GM23248 (cell line): Measurements from ENCODE around the gene ING2. TPM values are rescaled to one million over a fixed set of nuclear protein-coding genes. Genes with fewer than 3 reads are reported as not detected.
A peak's percentile ranks its signal among the peaks of the same experiment; 100 is the strongest.

Source experiments
- DNase-seq: peaks from one replicate; pipeline ENCODE4 v3.0.0-alpha.2; 2015
- H2AFZ ChIP-seq: fragments of 200-600 bp; sonication (generic); 2 replicates; pipeline ENCODE4 v1.6.1; 2016; ENCODE audit warnings: antibody characterized with exemption
- H3F3A ChIP-seq: fragments of 200-600 bp; sonication (generic); 2 replicates; pipeline ENCODE4 v1.6.1; 2016; ENCODE audit warnings: mild to moderate bottlenecking, antibody characterized with exemption, mixed run types; ENCODE audit not compliant: insufficient read depth
- H3K27ac ChIP-seq: fragments of 200-600 bp; sonication (generic); 2 replicates; pipeline ENCODE4 v1.5.1; 2016; ENCODE audit warnings: mild to moderate bottlenecking
- H3K27me3 ChIP-seq: fragments of 200-600 bp; sonication (generic); replicated peaks from 2 replicates; pipeline ENCODE4 v1.6.1; 2016; ENCODE audit warnings: mild to moderate bottlenecking; ENCODE audit not compliant: insufficient read depth
- H3K36me3 ChIP-seq: fragments of 200-600 bp; sonication (generic); 2 replicates; pipeline ENCODE4 v1.6.1; 2016; ENCODE audit warnings: low read depth, mild to moderate bottlenecking
- H3K4me1 ChIP-seq: fragments of 200-600 bp; sonication (generic); 2 replicates; pipeline ENCODE4 v1.6.1; 2016; ENCODE audit warnings: mild to moderate bottlenecking; ENCODE audit not compliant: insufficient read depth
- H3K4me2 ChIP-seq: fragments of 200-600 bp; sonication (generic); one replicate; pipeline ENCODE4 v1.6.1; 2016; ENCODE audit warnings: mild to moderate bottlenecking; ENCODE audit not compliant: unreplicated experiment
- H3K4me3 ChIP-seq: fragments of 200-600 bp; sonication (generic); 2 replicates; pipeline ENCODE4 v1.5.1; 2016; ENCODE audit warnings: mild to moderate bottlenecking
- H3K79me2 ChIP-seq: fragments of 200-600 bp; sonication (generic); 2 replicates; pipeline ENCODE4 v1.6.1; 2016; ENCODE audit warnings: mild to moderate bottlenecking; ENCODE audit not compliant: insufficient read depth
- H3K9ac ChIP-seq: fragments of 200-600 bp; sonication (generic); 2 replicates; pipeline ENCODE4 v1.6.1; 2016; ENCODE audit warnings: mild to moderate bottlenecking
- H3K9me2 ChIP-seq: fragments of 200-600 bp; sonication (generic); 2 replicates; pipeline ENCODE4 v1.6.1; 2016; ENCODE audit warnings: mixed run types, mild to moderate bottlenecking, moderate library complexity; ENCODE audit not compliant: insufficient read depth
- H3K9me3 ChIP-seq: fragments of 200-600 bp; sonication (generic); one replicate; pipeline ENCODE4 v1.6.1; 2017; ENCODE audit warnings: low read depth
- H4K20me1 ChIP-seq: fragments of 200-600 bp; sonication (generic); 2 replicates; pipeline ENCODE4 v1.6.0; 2016; ENCODE audit not compliant: insufficient read depth
- EZH2 ChIP-seq: fragments of 200-600 bp; sonication (generic); IDR thresholded peaks from 2 replicates; pipeline ENCODE4 v1.6.1; 2018; ENCODE audit warnings: antibody characterized with exemption, mild to moderate bottlenecking; ENCODE audit not compliant: insufficient read depth, poor library complexity, severe bottlenecking
- EZH2phosphoT487 ChIP-seq: fragments of 200-600 bp; sonication (generic); IDR thresholded peaks from 2 replicates; pipeline ENCODE4 v1.6.1; 2018; ENCODE audit warnings: antibody characterized with exemption, moderate library complexity, mild to moderate bottlenecking, low read depth; ENCODE audit not compliant: insufficient read depth
- WGBS, 2 experiments: methylation state at CpG; one replicate each; pipeline ENCODE4 v1.1.6; 2015 to 2017; ENCODE audit warnings: low lambda C conversion rate in 2 of 2, low coverage in 1 of 2; ENCODE audit errors: missing lambda C conversion rate in 2 of 2; 5-methylcytosine and 5-hydroxymethylcytosine counted together
- in situ Hi-C: fragments of 300-500 bp; cut with MboI; formaldehyde crosslinking; loops from 2 replicates; pipeline ENCODE4 v1.15.0; 2020
- polyA plus RNA-seq: library from polyadenylated mRNA; unstranded; fragments of >200 nt; fragmentation: Nextera tagmentation; extraction: Ambion mirVana; gene quantifications from 2 replicates; pipeline ENCODE4 v1.2.1, GENCODE V29; 2016
- total RNA-seq: library from RNA; depleted of rRNA; stranded (reverse); fragments of >200 nt; shearing (Covaris generic); gene quantifications from 2 replicates; pipeline ENCODE4 v1.2.3, GENCODE V29; 2014

Gene ING2
- total and polyA plus RNA-seq, 2 experiments from 2014 or later, result 12.2 to 20.5 TPM

- H3K9me2 ChIP-seq, result no peaks in the 10 kb centered on the region
- H3F3A ChIP-seq, result peaks cover under 1% of the 10 kb centered on the region; the same call in 1 of the 2 replicates
- H3K4me2 ChIP-seq, result no peak overlapping the region
- H3K36me3 ChIP-seq, result peaks cover 32% of the 10 kb centered on the region; the same call in 1 of the 2 replicates
- 0 out of 2 replicates have a peak overlapping the region, but pooled peaks have one; percentile 35 for H2AFZ ChIP-seq
- peaks cover 13% of the 10 kb centered on the region for H3K4me1 ChIP-seq
- peaks cover 75% of the 10 kb centered on the region for H3K79me2 ChIP-seq
- DNase-seq, result peak; percentile 12
- TF ChIP-seq EZH2phosphoT487 (no peak), EZH2 (no peak)
- 69 to 74% methylated on average over 6 of the region's 6 CpGs for WGBS, 2 experiments
- H3K27me3 ChIP-seq, result no peaks in the 10 kb centered on the region
- no peak overlapping the region for H3K4me3 ChIP-seq
- H3K27ac ChIP-seq, result no peak overlapping the region
- no peaks in the 10 kb centered on the region for H4K20me1 ChIP-seq
- no peaks in the 10 kb centered on the region for H3K9me3 ChIP-seq
- in situ Hi-C loops, result no loop called here
- peak overlapping the region; percentile 31; the same call in 1 of the 2 replicates for H3K9ac ChIP-seq
Observed at GRCh38 chr4:183508697-183509335, 4.0 kb downstream of the ING2 start.

GRCh38 chr4:183515411-183515810, 10.6 kb downstream of the ING2 start:
- no peaks in the 10 kb centered on the region for H3K27me3 ChIP-seq
- DNase-seq, result no peak
- H3K4me2 ChIP-seq, result no peak overlapping the region
- no peak overlapping the region for H3K9ac ChIP-seq
- H3K79me2 ChIP-seq, result peaks cover 25% of the 10 kb centered on the region
- no peaks in the 10 kb centered on the region for H4K20me1 ChIP-seq
- 90 to 91% methylated on average over 6 of the region's 6 CpGs for WGBS, 2 experiments
- no peak overlapping the region for H3K27ac ChIP-seq
- in situ Hi-C loops, result no loop called here
- H3K4me1 ChIP-seq, result no peaks in the 10 kb centered on the region
- no peaks in the 10 kb centered on the region for H3F3A ChIP-seq
- no peak overlapping the region for H3K4me3 ChIP-seq
- H3K9me2 ChIP-seq, result no peaks in the 10 kb centered on the region
- TF ChIP-seq EZH2 (no peak), EZH2phosphoT487 (no peak)
- peaks cover 28% of the 10 kb centered on the region; the same call in 1 of the 2 replicates for H3K36me3 ChIP-seq
- no peaks in the 10 kb centered on the region for H3K9me3 ChIP-seq
- no peak overlapping the region for H2AFZ ChIP-seq

- Histone ChIP-seq H3K9me3 (no peaks in the 10 kb centered on the region), H3K4me3 (no peak overlapping the region), H3K36me3 (peaks cover 10% of the 10 kb centered on the region; the same call in 1 of the 2 replicates), H3K27me3 (no peaks in the 10 kb centered on the region), H2AFZ (no peak overlapping the region), H4K20me1 (no peaks in the 10 kb centered on the region), H3K4me1 (no peaks in the 10 kb centered on the region), H3K79me2 (peaks cover 7% of the 10 kb centered on the region), H3F3A (no peaks in the 10 kb centered on the region), H3K9me2 (no peaks in the 10 kb centered on the region), H3K9ac (no peak overlapping the region), H3K4me2 (no peak overlapping the region), H3K27ac (no peak overlapping the region)
- TF ChIP-seq EZH2 (no peak), EZH2phosphoT487 (no peak)
- in situ Hi-C loops, result no loop called here
- WGBS, 2 experiments, result 54 to 59% methylated on average over 2 of the region's 2 CpGs
- DNase-seq, result no peak
Observed at GRCh38 chr4:183517194-183517593, 12.3 kb downstream of the ING2 start.

- H3K9ac ChIP-seq, result no peak overlapping the region
- in situ Hi-C loops, result no loop called here
Observed at GRCh38 chr4:183517781-183518180, 12.9 kb downstream of the ING2 start.

More at GRCh38 chr4:183517781-183518180, 12.9 kb downstream of the ING2 start:
- DNase-seq, result no peak
- H4K20me1 ChIP-seq, result no peaks in the 10 kb centered on the region
- no peak overlapping the region for H3K4me2 ChIP-seq
- H3K4me3 ChIP-seq, result no peak overlapping the region
- no peaks in the 10 kb centered on the region for H3F3A ChIP-seq
- H3K27ac ChIP-seq, result no peak overlapping the region
- 95 to 96% methylated on average over 3 of the region's 3 CpGs for WGBS, 2 experiments
- H3K9me3 ChIP-seq, result no peaks in the 10 kb centered on the region
- H3K79me2 ChIP-seq, result peaks cover 5% of the 10 kb centered on the region; the same call in 1 of the 2 replicates
- 0 out of 2 replicates have a peak, but pooled peaks cover 4% of the 10 kb centered on the region for H3K36me3 ChIP-seq
- H3K4me1 ChIP-seq, result no peaks in the 10 kb centered on the region
- no peak overlapping the region for H2AFZ ChIP-seq
- no peaks in the 10 kb centered on the region for H3K9me2 ChIP-seq
- H3K27me3 ChIP-seq, result no peaks in the 10 kb centered on the region
- no peak for TF ChIP-seq EZH2phosphoT487
- no peak for TF ChIP-seq EZH2
